Smooth muscle cell (in vitro differentiated cells): Measurements from ENCODE around the gene C1orf122. TPM values are rescaled to one million over a fixed set of nuclear protein-coding genes. Genes with fewer than 3 reads are reported as not detected.

Experiments
- DNase-seq: peaks from one replicate; lab custom pipeline; 2025; ENCODE audit not compliant: unreplicated experiment; lab: John Stamatoyannopoulos, UW
- H2AFZ ChIP-seq: fragments of 200-600 bp; sonication (generic); 2 replicates; pipeline ENCODE4 v1.6.0; 2016; ENCODE audit warnings: antibody characterized with exemption, low read depth, mild to moderate bottlenecking
- H3F3A ChIP-seq: fragments of 200-600 bp; sonication (generic); 2 replicates; pipeline ENCODE4 v1.6.0; 2017; ENCODE audit warnings: antibody characterized with exemption, low read depth
- H3K27ac ChIP-seq: fragments of 200-600 bp; sonication (generic); 2 replicates; pipeline ENCODE4 v1.5.1; 2016; ENCODE audit warnings: low read depth, mild to moderate bottlenecking
- H3K27me3 ChIP-seq: fragments of 200-600 bp; sonication (generic); 2 replicates; pipeline ENCODE4 v1.6.1; 2016; ENCODE audit warnings: low read depth, mild to moderate bottlenecking
- H3K36me3 ChIP-seq: fragments of 200-600 bp; sonication (generic); 2 replicates; pipeline ENCODE4 v1.5.1; 2016; ENCODE audit warnings: low read depth
- H3K4me1 ChIP-seq: fragments of 200-600 bp; sonication (generic); 2 replicates; pipeline ENCODE4 v1.5.1; 2016; ENCODE audit warnings: low read depth
- H3K4me2 ChIP-seq: fragments of 200-600 bp; sonication (generic); 2 replicates; pipeline ENCODE4 v1.6.0; 2016; ENCODE audit warnings: mild to moderate bottlenecking
- H3K4me3 ChIP-seq: fragments of 200-600 bp; sonication (generic); 2 replicates; pipeline ENCODE4 v1.5.1; 2016; ENCODE audit warnings: mild to moderate bottlenecking
- H3K79me2 ChIP-seq: fragments of 200-600 bp; sonication (generic); 2 replicates; pipeline ENCODE4 v1.6.0; 2016; ENCODE audit warnings: low read depth, mild to moderate bottlenecking
- H3K9ac ChIP-seq: fragments of 200-600 bp; sonication (generic); 2 replicates; pipeline ENCODE4 v1.6.0; 2016; ENCODE audit warnings: low read depth
- H3K9me3 ChIP-seq: fragments of 200-600 bp; sonication (generic); replicated peaks from 2 replicates; pipeline ENCODE4 v1.5.1; 2016; ENCODE audit warnings: low read depth
- H4K20me1 ChIP-seq: fragments of 200-600 bp; sonication (generic); 2 replicates; pipeline ENCODE4 v1.6.0; 2016; ENCODE audit warnings: low read depth
- CTCF ChIP-seq: fragments of 200-600 bp; sonication (generic); IDR thresholded peaks from 2 replicates; pipeline ENCODE4 v1.5.1; 2017; ENCODE audit warnings: borderline replicate concordance, mild to moderate bottlenecking, antibody characterized with exemption; ENCODE audit not compliant: insufficient read depth, poor library complexity, severe bottlenecking
- WGBS: methylation state at CpG from one replicate; pipeline ENCODE4 v1.1.7; 2016; ENCODE audit warnings: low lambda C conversion rate; 5-methylcytosine and 5-hydroxymethylcytosine counted together
- polyA plus RNA-seq: library from polyadenylated mRNA; unstranded; fragments of >200 nt; fragmentation: Nextera tagmentation; extraction: Ambion mirVana; gene quantifications from 2 replicates; pipeline ENCODE4 v1.2.1, GENCODE V29; 2016
- total RNA-seq: library from RNA; depleted of rRNA; stranded (reverse); fragments of >200 nt; gene quantifications from 2 replicates; pipeline ENCODE4 v1.2.3, GENCODE V29; 2014

The C1orf122 gene
- total and polyA plus RNA-seq, 2 experiments from 2014 or later, result 57.8 to 140 TPM

DNA sequence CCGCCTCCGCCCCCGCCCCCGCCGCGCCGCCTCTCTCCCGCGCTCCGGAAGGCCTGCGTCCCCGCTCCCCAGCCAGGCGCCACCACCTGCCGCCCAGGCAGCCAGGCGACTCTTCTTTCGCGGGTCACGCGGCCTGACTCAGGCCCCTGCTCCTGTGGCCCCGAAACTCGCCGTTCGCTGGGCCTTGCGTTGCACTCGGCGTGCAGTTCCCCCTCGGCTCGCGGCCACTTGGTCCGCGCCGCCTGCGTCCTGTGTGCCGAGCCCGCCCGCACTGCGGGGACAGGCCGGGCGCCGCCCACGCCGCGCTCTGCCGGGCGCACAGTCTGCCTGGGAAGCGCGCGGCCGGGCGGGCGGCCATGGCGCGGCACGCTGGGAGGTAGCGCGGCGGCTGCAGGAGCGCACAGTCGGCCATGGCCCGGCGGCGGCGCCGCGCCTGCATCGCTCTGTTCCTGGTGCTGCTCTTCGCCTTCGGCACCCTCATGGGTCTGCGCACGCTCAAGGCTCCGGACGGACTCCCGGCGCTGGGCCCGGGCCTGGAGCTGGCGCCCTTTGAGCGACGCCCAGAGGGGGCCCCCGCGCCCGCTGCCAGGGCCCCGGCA is 13.7 kb upstream of the C1orf122 start, which contains the start of gene MANEAL:
Gene MANEAL, plus strand, starts transcription at position 75 of the 599 bp plus-strand sequence. Its CDS starts 336 bp downstream, at position 411.
- H3K27me3 ChIP-seq, result peaks cover 55% of the 10 kb centered on the region
- H3K9me3 ChIP-seq, result no peaks in the 10 kb centered on the region
- no peaks in the 10 kb centered on the region for H3F3A ChIP-seq
- H3K4me1 ChIP-seq, result peaks cover 3% of the 10 kb centered on the region
- WGBS, result 1% methylated on average over 59 of the region's 82 CpGs
- H3K27ac ChIP-seq, result no peak within 1 kb of the TSS
- peak within 1 kb of the TSS; percentile 52 for H3K4me3 ChIP-seq
- H3K4me2 ChIP-seq, result peak within 1 kb of the TSS; percentile 90
- peak; percentile 13 for DNase-seq
- H4K20me1 ChIP-seq, result no peaks in the 10 kb centered on the region
- no peak within 1 kb of the TSS for H3K9ac ChIP-seq
- no peaks in the 10 kb centered on the region for H3K79me2 ChIP-seq
- no peak within 1 kb of the TSS for H2AFZ ChIP-seq
- no peak for TF ChIP-seq CTCF
- no peaks in the 10 kb centered on the region for H3K36me3 ChIP-seq

GRCh38 chr1:37794372-37795339 is 12.9 kb upstream of the C1orf122 start:
- Histone ChIP-seq H3K4me2 (no peak overlapping the region), H3K27ac (no peak overlapping the region), H3K4me3 (peak overlapping the region; percentile 52), H3F3A (no peaks in the 10 kb centered on the region), H3K9ac (no peak overlapping the region), H4K20me1 (no peaks in the 10 kb centered on the region), H3K27me3 (peaks cover 50% of the 10 kb centered on the region), H3K9me3 (no peaks in the 10 kb centered on the region), H2AFZ (no peak overlapping the region), H3K36me3 (no peaks in the 10 kb centered on the region), H3K79me2 (no peaks in the 10 kb centered on the region), H3K4me1 (peaks cover 3% of the 10 kb centered on the region)
- no peak for DNase-seq
- 24% methylated on average over 48 of the region's 59 CpGs for WGBS
- TF ChIP-seq CTCF, result no peak

DNA sequence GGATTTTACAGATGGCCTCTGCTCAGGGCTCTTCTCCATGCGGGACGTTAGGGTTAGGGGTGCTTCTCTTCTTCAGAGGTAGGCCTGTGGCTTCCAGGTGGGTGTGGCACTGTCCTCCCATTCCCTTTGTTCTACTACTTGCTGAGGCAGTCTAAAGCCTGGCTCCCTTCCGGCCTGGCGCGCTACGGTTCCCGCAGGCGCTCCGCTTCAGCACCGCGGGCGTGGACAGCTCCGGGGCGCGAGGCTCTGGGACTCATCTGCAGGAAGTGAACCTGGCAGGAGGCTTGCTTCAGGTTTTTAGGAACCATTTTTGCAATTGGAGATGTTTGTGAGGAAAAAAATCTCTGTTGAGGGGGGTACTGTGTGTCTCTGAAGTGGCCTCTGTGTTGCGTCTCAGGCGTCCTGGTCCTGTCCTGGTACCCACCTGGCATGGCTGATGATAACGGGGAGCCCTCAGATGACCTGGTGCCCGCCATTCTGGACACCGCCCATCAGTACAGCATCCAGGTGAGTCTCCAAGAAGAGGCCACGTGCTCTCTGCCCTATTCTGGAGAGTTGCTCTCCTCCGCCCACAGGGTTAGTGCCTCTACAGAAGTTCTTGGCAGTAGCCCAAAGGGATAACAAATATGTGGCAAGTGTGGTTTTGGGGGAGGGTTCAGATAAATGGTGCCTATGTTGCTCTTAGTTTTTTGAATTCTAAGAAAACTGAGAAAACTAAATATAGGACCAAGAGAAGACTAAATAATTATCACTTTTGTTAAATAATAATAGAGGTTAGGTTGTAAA is 12.1 kb upstream of the C1orf122 start:
- Histone ChIP-seq H2AFZ (no peak overlapping the region), H3K9me3 (no peaks in the 10 kb centered on the region), H3K9ac (no peak overlapping the region), H3K4me2 (no peak overlapping the region), H3K4me3 (no peak overlapping the region), H3K4me1 (peaks cover 3% of the 10 kb centered on the region), H3K79me2 (no peaks in the 10 kb centered on the region), H3F3A (peaks cover under 1% of the 10 kb centered on the region), H3K36me3 (no peaks in the 10 kb centered on the region), H4K20me1 (no peaks in the 10 kb centered on the region), H3K27me3 (peaks cover 41% of the 10 kb centered on the region), H3K27ac (no peak overlapping the region)
- peak; percentile 13 for DNase-seq
- WGBS, result 27% methylated on average over 22 of the region's 22 CpGs
- no peak for TF ChIP-seq CTCF
